NCI-H2227 treated with DMSO at 0.1 percent for 48 hours (cell line): ENCODE data around the gene SPAG4.

Experiments used
- DNase-seq: peaks from one replicate; lab custom pipeline; 2025; lab: John Stamatoyannopoulos, UW

SPAG4 gene

GRCh38 chr20:35599776-35600120, 15.9 kb upstream of the SPAG4 start:
- DNase-seq = no peak

DNA sequence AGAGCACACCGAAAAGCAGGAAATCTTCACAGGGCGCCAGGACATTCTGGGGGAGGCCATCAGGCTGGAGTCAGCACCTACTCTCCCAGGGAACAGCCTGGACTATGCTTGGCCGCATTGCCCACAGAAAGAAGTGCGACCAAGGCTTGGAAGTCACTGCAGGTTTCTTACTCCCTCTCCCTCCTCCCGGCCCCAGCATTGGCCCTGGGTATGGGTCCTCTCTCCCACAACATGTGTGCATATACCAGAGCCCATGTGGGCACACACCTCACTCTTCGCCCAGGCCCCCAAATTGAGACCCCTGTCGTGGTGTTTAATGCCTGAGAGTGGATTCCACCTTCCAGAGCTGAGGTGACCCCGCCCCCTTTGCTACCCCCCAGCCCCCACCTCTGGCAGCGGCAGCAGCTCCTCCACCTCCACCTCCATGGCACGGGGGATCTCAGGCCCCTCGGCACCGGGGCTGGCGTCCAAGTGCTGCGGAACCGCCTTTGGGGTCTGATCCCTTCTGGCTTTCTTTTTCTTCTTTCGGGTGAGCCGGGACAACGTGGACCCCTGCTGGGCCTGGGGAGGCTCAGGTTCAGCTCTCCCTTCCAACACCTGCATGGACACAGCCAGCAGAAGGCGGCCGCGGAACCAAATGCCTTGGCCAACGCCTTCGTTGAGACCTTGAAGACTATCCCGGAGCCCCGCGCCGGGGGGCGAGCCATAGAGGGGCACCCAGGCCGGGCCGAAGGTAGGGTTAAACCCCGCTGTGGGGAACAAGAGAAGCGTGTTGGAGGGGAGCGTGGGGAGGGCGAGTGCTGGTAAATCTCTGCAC, 15.2 kb upstream of the SPAG4 start:
- no peak for DNase-seq

DNA sequence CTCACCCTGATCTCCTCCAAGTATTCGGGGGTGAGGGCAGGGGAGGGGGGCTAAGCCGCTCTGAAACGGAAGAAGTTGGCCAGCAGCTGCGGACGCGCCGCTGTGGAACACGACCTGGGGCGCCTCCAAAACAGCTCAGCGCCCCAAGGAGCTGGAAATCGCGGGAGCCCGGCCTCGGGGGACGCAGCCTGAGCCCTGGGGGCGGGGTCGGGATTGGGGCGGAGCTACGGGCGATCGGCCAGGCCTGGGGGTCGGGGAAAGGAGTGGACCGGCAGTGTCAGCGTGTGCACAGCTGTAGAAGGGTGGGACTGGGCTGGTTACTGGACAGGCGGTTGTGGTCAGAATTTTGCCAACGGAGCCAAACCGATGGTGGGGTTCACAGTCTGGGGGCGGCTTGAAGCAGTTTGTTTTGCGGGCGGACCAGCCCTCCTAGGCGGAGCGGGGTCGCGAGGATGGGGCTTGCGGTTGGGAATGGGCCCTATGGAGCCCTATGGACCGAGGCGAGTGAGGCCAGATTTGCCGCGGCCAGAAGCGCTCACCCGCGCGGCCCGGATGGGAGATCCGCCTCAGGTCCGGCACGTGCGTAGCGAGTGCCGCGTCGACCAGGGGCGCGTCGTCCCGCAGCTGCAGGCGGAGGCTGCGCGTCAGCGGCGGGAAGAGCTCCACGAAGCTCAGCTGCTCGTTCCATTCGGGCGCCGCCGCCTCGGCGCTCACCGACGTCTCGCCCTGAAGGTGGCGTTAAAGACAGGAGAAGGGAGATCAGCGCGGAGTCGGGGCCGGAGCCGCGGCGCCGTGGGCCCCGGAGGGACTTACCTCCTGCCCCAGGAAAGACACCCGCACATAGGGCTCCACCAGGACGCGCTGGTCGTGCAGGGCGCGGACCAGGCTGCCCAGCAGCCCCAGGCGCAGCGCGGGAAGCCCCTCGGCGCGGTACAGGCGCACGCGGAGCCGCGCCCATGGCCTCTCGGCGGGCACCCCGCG, 14.3 kb upstream of the SPAG4 start:
- no peak for DNase-seq

DNA sequence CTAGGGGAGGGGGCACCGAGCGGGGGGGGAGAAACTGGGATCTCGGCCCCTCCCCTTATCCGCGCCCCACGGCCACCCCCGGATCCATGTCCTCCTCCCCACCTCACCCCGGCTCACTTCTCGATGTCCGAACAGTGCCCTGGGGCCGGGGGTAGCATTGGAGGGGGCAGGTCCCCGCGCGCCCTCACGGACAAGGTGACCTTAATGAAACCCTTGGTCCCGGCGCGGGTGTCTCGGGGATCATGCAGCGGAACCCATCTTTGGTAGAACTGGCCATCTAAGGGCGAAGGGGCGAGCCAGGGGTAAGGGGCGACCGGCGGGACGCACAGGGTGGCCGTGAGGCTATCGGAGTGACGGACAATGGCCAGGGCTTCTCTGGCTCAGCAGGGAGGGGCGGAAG, 13.6 kb upstream of the SPAG4 start:
- DNase-seq = no peak

- DNase-seq = no peak
These were observed 12.7 kb upstream of the SPAG4 start for GRCh38 chr20:35602851-35603495.

- DNase-seq = no peak
These were observed 11.8 kb upstream of the SPAG4 start for GRCh38 chr20:35603695-35604448.

DNA sequence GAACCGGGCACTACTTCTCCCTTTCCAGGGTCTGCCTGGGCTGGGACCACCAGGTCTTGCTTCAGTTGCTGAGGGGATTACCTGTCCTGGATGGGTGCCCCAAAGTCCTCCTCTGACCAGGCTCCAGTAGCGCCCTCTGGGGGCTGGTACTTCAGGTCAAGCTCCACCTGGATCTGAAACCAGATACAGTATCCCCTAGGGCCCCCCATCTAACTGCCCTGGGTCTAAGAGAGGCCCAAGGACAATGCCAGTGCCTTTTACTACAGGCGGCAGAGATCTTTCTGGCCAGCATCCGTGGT, 11.2 kb upstream of the SPAG4 start:
- no peak for DNase-seq

DNA sequence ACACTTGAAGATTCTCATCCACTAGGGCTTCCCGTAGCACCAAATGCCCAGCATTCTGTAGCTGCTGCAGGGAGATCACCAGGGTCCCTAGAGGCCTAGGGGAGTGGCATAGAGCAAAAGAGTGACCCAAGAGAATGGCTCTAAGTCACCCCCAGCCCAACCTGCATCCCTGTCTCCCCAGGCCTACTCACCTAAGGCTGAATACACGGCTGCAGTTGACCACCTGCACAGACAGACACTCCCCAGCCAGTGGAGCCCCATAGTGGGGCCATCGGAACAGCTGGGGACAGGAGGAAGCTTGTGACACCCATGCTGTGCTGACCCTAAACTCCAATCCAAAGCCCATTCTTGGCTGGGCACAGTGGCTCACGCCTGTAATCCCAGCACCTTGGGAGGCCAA, 9.5 kb upstream of the SPAG4 start:
- DNase-seq = no peak

GRCh38 chr20:35607003-35607735, 8.5 kb upstream of the SPAG4 start:
- DNase-seq = no peak

DNA sequence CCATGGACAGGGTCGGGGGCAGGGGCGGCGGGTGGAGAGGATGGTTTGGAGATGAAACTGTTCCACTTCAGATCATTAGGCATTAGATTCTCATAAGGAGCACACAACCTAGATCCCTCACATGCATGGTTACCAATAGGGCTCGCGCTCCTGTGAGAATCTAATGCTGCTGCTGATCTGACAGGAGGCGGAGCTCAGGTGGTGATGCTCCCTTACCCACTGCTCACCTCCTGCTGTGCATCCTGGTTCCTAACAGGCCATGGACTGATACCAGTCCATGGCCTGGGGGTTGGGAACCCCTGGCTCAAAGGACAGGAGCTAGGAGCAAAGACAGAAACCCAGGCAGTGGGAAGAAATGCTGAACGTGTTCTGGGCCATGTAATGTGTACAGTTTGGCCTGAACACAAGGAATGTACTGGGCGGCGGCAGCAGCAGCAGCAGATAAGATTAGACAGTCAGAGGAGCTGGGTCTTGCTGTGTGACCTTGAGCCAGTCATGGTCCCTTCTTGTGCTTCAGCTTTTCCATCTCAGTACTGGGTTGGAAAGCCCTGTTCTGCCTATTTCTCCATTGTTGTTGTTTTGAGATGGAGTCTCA, 4.7 kb upstream of the SPAG4 start:
- no peak for DNase-seq

- no peak for DNase-seq
These were observed 4.1 kb upstream of the SPAG4 start for GRCh38 chr20:35611482-35611881.

GRCh38 chr20:35616465-35617396, 1.1 kb downstream of the SPAG4 start:
- peak; percentile 20 for DNase-seq

- DNase-seq = peak; percentile 14
These were observed 2.0 kb downstream of the SPAG4 start for GRCh38 chr20:35617397-35618262.

DNA sequence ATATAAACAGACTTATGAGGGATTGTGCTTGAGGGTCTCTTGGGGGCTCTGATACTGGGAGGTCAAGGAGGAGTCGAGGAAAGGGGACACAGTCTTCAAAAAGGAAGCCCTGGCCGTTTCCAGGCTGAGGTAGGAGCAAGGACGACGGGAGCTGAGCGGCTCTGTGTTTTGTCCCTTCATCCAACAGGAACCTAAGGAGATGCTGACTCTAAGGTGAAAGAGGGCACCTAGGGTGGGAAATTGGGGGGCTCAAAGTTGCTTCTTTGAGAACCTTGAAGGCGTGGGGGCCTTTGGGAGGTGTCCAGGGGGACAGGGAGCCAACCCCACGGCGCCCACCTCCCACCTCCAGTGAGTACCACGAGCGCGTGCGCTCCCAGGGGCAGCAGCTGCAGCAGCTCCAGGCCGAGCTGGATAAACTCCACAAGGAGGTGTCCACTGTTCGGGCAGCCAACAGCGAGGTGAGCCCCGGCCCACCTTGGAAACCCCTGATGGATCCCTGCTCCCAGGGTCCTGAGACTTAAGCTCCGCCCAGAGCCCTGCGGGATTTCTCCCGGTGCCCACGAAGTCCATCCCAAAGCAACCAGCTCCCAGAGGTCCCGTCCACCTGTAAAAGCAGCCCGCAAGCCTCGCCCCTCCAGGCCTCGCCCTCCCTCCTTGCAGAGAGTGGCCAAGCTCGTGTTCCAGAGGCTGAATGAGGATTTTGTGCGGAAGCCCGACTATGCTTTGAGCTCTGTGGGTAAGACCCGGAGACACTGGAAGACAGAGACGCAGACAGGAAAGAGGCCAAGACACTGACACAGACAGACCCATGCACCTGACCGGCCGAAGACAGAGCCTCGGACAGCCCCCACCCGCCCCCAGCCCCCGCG, 2.9 kb downstream of the SPAG4 start:
- DNase-seq = no peak

DNA sequence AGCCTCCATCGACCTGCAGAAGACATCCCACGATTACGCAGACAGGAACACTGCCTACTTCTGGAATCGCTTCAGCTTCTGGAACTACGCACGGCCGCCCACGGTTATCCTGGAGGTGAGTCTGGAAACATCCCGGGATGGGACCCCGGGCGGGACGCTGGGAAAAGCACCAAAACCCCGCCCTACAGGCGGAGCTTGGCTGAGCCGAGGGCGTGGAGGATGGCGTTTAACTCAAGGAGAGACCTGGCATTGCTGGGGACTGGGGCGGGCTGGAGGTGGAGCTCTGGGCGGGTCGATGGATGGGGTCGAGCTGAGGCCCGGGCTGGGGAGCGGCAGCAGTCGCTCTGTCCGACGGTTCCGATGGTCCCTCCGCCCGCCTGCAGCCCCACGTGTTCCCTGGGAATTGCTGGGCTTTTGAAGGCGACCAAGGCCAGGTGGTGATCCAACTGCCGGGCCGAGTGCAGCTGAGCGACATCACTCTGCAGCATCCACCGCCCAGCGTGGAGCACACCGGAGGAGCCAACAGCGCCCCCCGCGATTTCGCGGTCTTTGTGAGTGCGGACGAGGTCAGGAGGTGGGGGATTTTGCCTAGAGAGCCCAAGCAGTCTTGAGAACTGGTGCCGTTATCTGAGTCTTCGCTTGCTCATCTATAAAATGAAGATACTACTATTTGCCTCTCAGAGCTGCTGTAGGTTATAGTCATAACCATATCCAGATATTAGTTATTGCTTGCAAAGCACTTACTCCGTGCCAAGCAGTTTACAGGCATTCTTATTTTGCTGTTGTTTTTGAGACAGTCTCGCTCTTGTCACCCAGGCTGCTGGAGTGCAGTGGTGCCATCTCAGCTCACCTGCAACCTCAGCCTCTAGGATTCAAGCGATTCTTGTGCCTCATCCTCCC, 3.8 kb downstream of the SPAG4 start:
- peak; percentile 93 for DNase-seq

- no peak for DNase-seq
These were observed 5.4 kb downstream of the SPAG4 start for GRCh38 chr20:35620818-35621559.
